H9 (cell line): Measurements from ENCODE around the gene TPPP. TPM values are rescaled to one million over a fixed set of nuclear protein-coding genes. Genes with fewer than 3 reads are reported as not detected.

ENCODE experiments used
- DNase-seq: peaks from one replicate; pipeline ENCODE4 v3.0.0-alpha.2; 2017
- H2AFZ ChIP-seq: one replicate; pipeline ENCODE4 v1.6.1; 2013; ENCODE audit warnings: mild to moderate bottlenecking, low read length, control low read depth, moderate library complexity
- H2AK5ac ChIP-seq: 2 replicates; pipeline ENCODE4 v1.6.1; 2013; ENCODE audit warnings: low read length, control low read depth, mixed read lengths; ENCODE audit not compliant: insufficient read length
- H2BK120ac ChIP-seq: one replicate; pipeline ENCODE4 v1.6.1; 2013; ENCODE audit warnings: low read depth, mild to moderate bottlenecking, low read length, control low read depth, inconsistent platforms; ENCODE audit not compliant: poor library complexity, severe bottlenecking
- H2BK12ac ChIP-seq: 2 replicates; pipeline ENCODE4 v1.6.1; 2013; ENCODE audit warnings: low read length, control low read depth, mixed read lengths, low read depth; ENCODE audit not compliant: insufficient read length
- H2BK15ac ChIP-seq: 2 replicates; pipeline ENCODE4 v1.6.1; 2013; ENCODE audit warnings: low read depth, low read length, control low read depth
- H2BK20ac ChIP-seq: one replicate; pipeline ENCODE4 v1.6.1; 2013; ENCODE audit warnings: low read depth, mild to moderate bottlenecking, low read length, control low read depth, inconsistent platforms; ENCODE audit not compliant: poor library complexity, severe bottlenecking
- H2BK5ac ChIP-seq: 2 replicates; pipeline ENCODE4 v1.6.1; 2013; ENCODE audit warnings: low read length, control low read depth, mixed read lengths; ENCODE audit not compliant: insufficient read length
- H3K14ac ChIP-seq: 2 replicates; pipeline ENCODE4 v1.6.1; 2013; ENCODE audit warnings: low read length, control low read depth; ENCODE audit not compliant: insufficient read depth
- H3K18ac ChIP-seq: 2 replicates; pipeline ENCODE4 v1.6.1; 2013; ENCODE audit warnings: low read depth, mild to moderate bottlenecking, mixed read lengths, low read length, control low read depth; ENCODE audit not compliant: insufficient read length
- H3K23ac ChIP-seq: 2 replicates; pipeline ENCODE4 v1.6.1; 2013; ENCODE audit warnings: low read length, control low read depth, mixed read lengths, low read depth; ENCODE audit not compliant: insufficient read length
- H3K23me2 ChIP-seq: 2 replicates; pipeline ENCODE4 v1.6.1; 2013; ENCODE audit warnings: low read depth, mild to moderate bottlenecking, mixed read lengths, low read length, control low read depth; ENCODE audit not compliant: insufficient read length, poor library complexity, severe bottlenecking
- H3K27ac ChIP-seq: 2 replicates; pipeline ENCODE4 v1.5.1; 2013; ENCODE audit warnings: low read length, control low read depth, mixed read lengths, low read depth; ENCODE audit not compliant: insufficient read length
- H3K27me3 ChIP-seq: 2 replicates; pipeline ENCODE4 v1.6.1; 2013; ENCODE audit warnings: low read length, control low read depth, inconsistent platforms; ENCODE audit not compliant: insufficient read depth
- H3K4ac ChIP-seq: 2 replicates; pipeline ENCODE4 v1.6.1; 2013; ENCODE audit warnings: low read depth, mild to moderate bottlenecking, control low read depth, inconsistent platforms, low read length, moderate library complexity
- H3K4me1 ChIP-seq: 2 replicates; pipeline ENCODE4 v1.6.1; 2013; ENCODE audit warnings: low read length, control low read depth, inconsistent platforms; ENCODE audit not compliant: insufficient read depth
- H3K4me2 ChIP-seq: 2 replicates; pipeline ENCODE4 v1.6.1; 2013; ENCODE audit warnings: low read length, control low read depth, mixed read lengths; ENCODE audit not compliant: insufficient read length, insufficient read depth
- H3K56ac ChIP-seq: 2 replicates; pipeline ENCODE4 v1.6.1; 2013; ENCODE audit warnings: low read depth, mild to moderate bottlenecking, mixed read lengths, low read length, control low read depth; ENCODE audit not compliant: insufficient read length
- H3K79me1 ChIP-seq: 2 replicates; pipeline ENCODE4 v1.6.1; 2013; ENCODE audit warnings: low read depth, mild to moderate bottlenecking, moderate library complexity, low read length, control low read depth, inconsistent platforms; ENCODE audit not compliant: insufficient read depth, poor library complexity, severe bottlenecking
- H3K79me2 ChIP-seq: 2 replicates; pipeline ENCODE4 v1.6.1; 2013; ENCODE audit warnings: low read length, control low read depth, inconsistent platforms; ENCODE audit not compliant: insufficient read depth
- H3K9ac ChIP-seq: 2 replicates; pipeline ENCODE4 v1.6.1; 2013; ENCODE audit warnings: low read length, control low read depth, mixed read lengths; ENCODE audit not compliant: insufficient read length; ENCODE audit errors: extremely low read depth
- H3K9me3 ChIP-seq: one replicate; pipeline ENCODE4 v1.6.1; 2013; ENCODE audit warnings: low read depth, low read length, inconsistent platforms; ENCODE audit not compliant: control insufficient read depth
- H3T11ph ChIP-seq: one replicate; pipeline ENCODE4 v1.6.1; 2013; ENCODE audit warnings: mild to moderate bottlenecking, low read length, control low read depth, inconsistent platforms
- H4K20me1 ChIP-seq: one replicate; pipeline ENCODE4 v1.6.1; 2013; ENCODE audit not compliant: control insufficient read depth, insufficient read length, insufficient read depth
- H4K5ac ChIP-seq: 2 replicates; pipeline ENCODE4 v1.6.1; 2013; ENCODE audit warnings: low read depth, mild to moderate bottlenecking, mixed read lengths, low read length, control low read depth; ENCODE audit not compliant: insufficient read length
- H4K8ac ChIP-seq: replicated peaks from 2 replicates; pipeline ENCODE4 v1.6.1; 2013; ENCODE audit warnings: low read length, control low read depth, mixed read lengths, low read depth; ENCODE audit not compliant: insufficient read length
- H4K91ac ChIP-seq: 2 replicates; pipeline ENCODE4 v1.6.1; 2013; ENCODE audit warnings: low read depth, mild to moderate bottlenecking, moderate library complexity, mixed read lengths, low read length, control low read depth; ENCODE audit not compliant: insufficient read length
- H3K27ac Mint-ChIP-seq, 3 experiments: 2 replicates in 2 of 3; 3 replicates in 1 of 3; pipeline ENCODE4 v1.8.0; 2020 to 2021; ENCODE audit warnings: mixed read lengths in 3 of 3, mild to moderate bottlenecking in 1 of 3, moderate library complexity in 1 of 3
- H3K27me3 Mint-ChIP-seq: 2 replicates; pipeline ENCODE4 v1.8.0; 2021; ENCODE audit warnings: low read depth, mild to moderate bottlenecking, moderate library complexity, mixed read lengths
- H3K36me3 Mint-ChIP-seq, 3 experiments: 2 replicates in 2 of 3; 3 replicates in 1 of 3; pipeline ENCODE4 v1.8.0; 2020 to 2021; ENCODE audit warnings: low read depth in 3 of 3, mixed read lengths in 3 of 3; ENCODE audit not compliant: insufficient read depth in 1 of 3
- H3K4me1 Mint-ChIP-seq, 2 experiments: 2 replicates each; pipeline ENCODE4 v1.8.0; 2020; ENCODE audit warnings: mixed read lengths in 2 of 2
- H3K4me3 Mint-ChIP-seq, 2 experiments: 2 replicates in 1 of 2; 3 replicates in 1 of 2; pipeline ENCODE4 v1.8.0; 2020 to 2021; ENCODE audit warnings: mild to moderate bottlenecking in 2 of 2, mixed read lengths in 2 of 2, moderate library complexity in 1 of 2
- H3K9me3 Mint-ChIP-seq, 2 experiments: 2 replicates in 1 of 2; 3 replicates in 1 of 2; pipeline ENCODE4 v1.8.0; 2020; ENCODE audit warnings: mild to moderate bottlenecking in 2 of 2, mixed read lengths in 2 of 2, moderate library complexity in 1 of 2
- CTCF ChIP-seq: fragments of 200-600 bp; sonication (generic); conservative IDR thresholded peaks from 3 replicates; pipeline ENCODE4 v1.8.0; 2021; ENCODE audit warnings: antibody characterized with exemption, mild to moderate bottlenecking
- WGBS: extraction: QIAGEN DNeasy Blood & Tissue Kit; methylation state at CpG from one replicate; pipeline ENCODE4 v1.1.7; 2013; ENCODE audit warnings: missing lambda C conversion rate, low lambda C conversion rate, mixed read lengths; ENCODE audit not compliant: insufficient read length; ENCODE audit errors: extremely low coverage; 5-methylcytosine and 5-hydroxymethylcytosine counted together
- total RNA-seq: library from RNA; stranded (reverse); gene quantifications from 2 replicates; pipeline ENCODE4 v1.2.1, GENCODE V29; 2021

The TPPP gene
- total RNA-seq, 1 experiment from 2014 or later, result 0.44 TPM

DNA sequence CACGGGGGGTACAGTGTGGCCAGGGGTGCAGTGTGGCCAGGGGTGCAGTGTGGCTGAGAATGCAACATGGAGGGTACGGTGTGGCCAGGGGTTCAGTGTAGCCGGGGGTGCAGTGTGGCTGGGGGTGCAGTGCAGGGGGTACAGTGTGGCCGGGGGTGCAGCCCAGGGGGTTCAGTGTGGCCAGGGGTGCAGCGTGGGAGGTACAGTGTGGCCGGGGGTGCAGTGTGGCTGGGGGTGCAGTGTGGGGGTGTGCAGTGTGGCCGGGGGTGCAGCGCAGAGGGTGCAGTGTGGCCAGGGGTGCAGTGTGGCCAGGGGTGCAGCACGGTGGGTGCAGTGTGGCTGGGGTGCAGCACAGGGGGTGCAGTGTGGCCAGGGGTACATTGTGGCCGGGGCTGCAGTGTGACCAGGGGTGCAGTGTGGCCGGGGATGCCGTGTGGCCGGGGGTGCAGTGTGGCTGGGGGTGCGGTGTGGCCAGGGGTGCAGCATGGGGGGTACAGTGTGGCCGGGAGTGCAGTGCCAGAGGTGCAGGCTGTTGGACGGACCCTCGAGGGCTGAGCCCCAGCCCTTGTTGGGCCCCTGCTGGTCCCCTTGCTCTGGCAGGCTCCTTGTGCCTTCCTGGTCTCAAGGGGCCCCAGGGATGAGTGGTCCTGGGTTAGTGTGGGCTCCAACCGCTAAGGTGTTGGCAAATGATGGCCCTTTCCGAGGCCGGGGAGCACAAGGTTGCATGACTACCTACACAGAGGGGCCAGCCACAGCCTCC, 17.9 kb downstream of the TPPP start:
- H3K79me2 ChIP-seq, result no peaks in the 10 kb centered on the region
- no peak overlapping the region for H2BK20ac ChIP-seq
- Mint-ChIP-seq H3K27ac (no peak overlapping the region; a peak in 1 of 7 replicates), H3K4me1 (peaks cover 5 to 9% of the 10 kb centered on the region in 2 experiments), H3K27me3 (peaks cover 47% of the 10 kb centered on the region), H3K9me3 (no peaks in the 10 kb centered on the region), H3K4me3 (no peak overlapping the region), H3K36me3 (no peaks in the 10 kb centered on the region)
- H3K4me2 ChIP-seq, result no peak overlapping the region
- H3K4me1 ChIP-seq, result no peaks in the 10 kb centered on the region
- H4K5ac ChIP-seq, result no peak overlapping the region
- H3K14ac ChIP-seq, result no peak overlapping the region
- H3K9ac ChIP-seq, result no peak overlapping the region
- no CpG with 5 or more reads among the region's 20 CpGs for WGBS
- H2AK5ac ChIP-seq, result no peak overlapping the region
- no peak overlapping the region for H3K56ac ChIP-seq
- H3K18ac ChIP-seq, result peak overlapping the region; percentile 14
- no peak overlapping the region for H2BK5ac ChIP-seq
- no peak for TF ChIP-seq CTCF
- no peak overlapping the region for H3K27ac ChIP-seq
- DNase-seq, result peak; percentile 24
- no peaks in the 10 kb centered on the region for H3K79me1 ChIP-seq
- H3K9me3 ChIP-seq, result no peaks in the 10 kb centered on the region
- H3K23me2 ChIP-seq, result no peaks in the 10 kb centered on the region
- H4K91ac ChIP-seq, result no peak overlapping the region
- H3K27me3 ChIP-seq, result no peaks in the 10 kb centered on the region; the same call in 1 of the 2 replicates
- no peak overlapping the region for H3K23ac ChIP-seq
- no peak overlapping the region for H2AFZ ChIP-seq
- no peak overlapping the region for H3K4ac ChIP-seq
- no peaks in the 10 kb centered on the region for H4K20me1 ChIP-seq
- no peak overlapping the region for H4K8ac ChIP-seq
- H3T11ph ChIP-seq, result no peak overlapping the region
- no peak overlapping the region for H2BK120ac ChIP-seq
- H2BK15ac ChIP-seq, result no peak overlapping the region
- H2BK12ac ChIP-seq, result no peak overlapping the region
